ENCODE results near the gene AGRN.
A peak's percentile ranks its signal among the peaks of the same experiment; 100 is the strongest.
"Not testable (repeated sequence)": the region's sequence is repeated elsewhere in the genome, so short reads cannot be mapped to it uniquely, and the experiment has no call there.

AGRN gene

GRCh38 chr1:1075148-1075935 is 55.4 kb downstream of the AGRN start:
- H3K4me3 ChIP-seq (ENCODE audit: low read length), result no peak overlapping the region
- DNase-seq (ENCODE audit: low read depth), result no peak
- no peak for TF ChIP-seq CTCF (conservative IDR thresholded peaks at IDR 0.05; ENCODE audit: low read length)

- not testable (repeated sequence) for DNase-seq (ENCODE audit: low read depth); H3K4me3 ChIP-seq (ENCODE audit: low read length)
Measured at GRCh38 chr1:1077396-1077795, 57.5 kb downstream of the AGRN start.

- DNase-seq (ENCODE audit: low read depth), result peak; percentile 91
Measured at GRCh38 chr1:1079408-1080121, 59.6 kb downstream of the AGRN start.

GRCh38 chr1:1080122-1080757 is 60.3 kb downstream of the AGRN start:
- peak overlapping the region; percentile 29 for H3K4me3 ChIP-seq (ENCODE audit: low read length)
- TF ChIP-seq CTCF (conservative IDR thresholded peaks at IDR 0.05; ENCODE audit: low read length), result no peak
- peak; percentile 64 for DNase-seq (ENCODE audit: low read depth)

More at GRCh38 chr1:1079408-1080121, 59.6 kb downstream of the AGRN start:
- TF ChIP-seq CTCF (conservative IDR thresholded peaks at IDR 0.05; ENCODE audit: low read length), result no peak
- H3K4me3 ChIP-seq (ENCODE audit: low read length), result peak overlapping the region; percentile 33

GRCh38 chr1:1080951-1081310 is 61.0 kb downstream of the AGRN start:
- DNase-seq (ENCODE audit: low read depth), result no peak
- no peak for TF ChIP-seq CTCF (conservative IDR thresholded peaks at IDR 0.05; ENCODE audit: low read length)
- H3K4me3 ChIP-seq (ENCODE audit: low read length), result no peak overlapping the region

GRCh38 chr1:1081311-1082238 is 61.7 kb downstream of the AGRN start:
- DNase-seq (ENCODE audit: low read depth), result no peak
- H3K4me3 ChIP-seq (ENCODE audit: low read length), result no peak overlapping the region
- no peak for TF ChIP-seq CTCF (conservative IDR thresholded peaks at IDR 0.05; ENCODE audit: low read length)
